GM06990 (cell line): ENCODE results near the gene FNDC10.

Source experiments
- DNase-seq: peaks from one replicate; pipeline ENCODE4 v3.0.0-alpha.2; 2011; ENCODE audit not compliant: insufficient read length; ENCODE audit errors: extremely low read depth
- H3K27me3 ChIP-seq: replicated peaks from 2 replicates; pipeline ENCODE4 v1.6.0; 2011; ENCODE audit warnings: low read length; ENCODE audit not compliant: control insufficient read depth, insufficient read depth
- H3K36me3 ChIP-seq: 2 replicates; pipeline ENCODE4 v1.5.1; 2011; ENCODE audit warnings: low read length; ENCODE audit not compliant: control insufficient read depth, insufficient read depth
- H3K4me3 ChIP-seq: replicated peaks from 2 replicates; pipeline ENCODE4 v1.5.1; 2011; ENCODE audit warnings: low read depth, mild to moderate bottlenecking, control low read depth, low read length
- TF ChIP-seq, protein P1 (sequence below): IDR thresholded peaks from 2 replicates; pipeline ENCODE4 v1.5.1; 2011; ENCODE audit warnings: low read length, control low read depth, mild to moderate bottlenecking, inconsistent platforms; ENCODE audit not compliant: insufficient read depth, poor library complexity, severe bottlenecking

The FNDC10 gene

GRCh38 chr1:1569341-1569740 is 30.6 kb downstream of the FNDC10 start:
- peaks cover 14% of the 10 kb centered on the region for H3K36me3 ChIP-seq
- H3K27me3 ChIP-seq = no peaks in the 10 kb centered on the region
- DNase-seq = no peak
- TF ChIP-seq, protein P1, sequence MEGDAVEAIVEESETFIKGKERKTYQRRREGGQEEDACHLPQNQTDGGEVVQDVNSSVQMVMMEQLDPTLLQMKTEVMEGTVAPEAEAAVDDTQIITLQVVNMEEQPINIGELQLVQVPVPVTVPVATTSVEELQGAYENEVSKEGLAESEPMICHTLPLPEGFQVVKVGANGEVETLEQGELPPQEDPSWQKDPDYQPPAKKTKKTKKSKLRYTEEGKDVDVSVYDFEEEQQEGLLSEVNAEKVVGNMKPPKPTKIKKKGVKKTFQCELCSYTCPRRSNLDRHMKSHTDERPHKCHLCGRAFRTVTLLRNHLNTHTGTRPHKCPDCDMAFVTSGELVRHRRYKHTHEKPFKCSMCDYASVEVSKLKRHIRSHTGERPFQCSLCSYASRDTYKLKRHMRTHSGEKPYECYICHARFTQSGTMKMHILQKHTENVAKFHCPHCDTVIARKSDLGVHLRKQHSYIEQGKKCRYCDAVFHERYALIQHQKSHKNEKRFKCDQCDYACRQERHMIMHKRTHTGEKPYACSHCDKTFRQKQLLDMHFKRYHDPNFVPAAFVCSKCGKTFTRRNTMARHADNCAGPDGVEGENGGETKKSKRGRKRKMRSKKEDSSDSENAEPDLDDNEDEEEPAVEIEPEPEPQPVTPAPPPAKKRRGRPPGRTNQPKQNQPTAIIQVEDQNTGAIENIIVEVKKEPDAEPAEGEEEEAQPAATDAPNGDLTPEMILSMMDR = no peak
- no peak overlapping the region for H3K4me3 ChIP-seq

DNA sequence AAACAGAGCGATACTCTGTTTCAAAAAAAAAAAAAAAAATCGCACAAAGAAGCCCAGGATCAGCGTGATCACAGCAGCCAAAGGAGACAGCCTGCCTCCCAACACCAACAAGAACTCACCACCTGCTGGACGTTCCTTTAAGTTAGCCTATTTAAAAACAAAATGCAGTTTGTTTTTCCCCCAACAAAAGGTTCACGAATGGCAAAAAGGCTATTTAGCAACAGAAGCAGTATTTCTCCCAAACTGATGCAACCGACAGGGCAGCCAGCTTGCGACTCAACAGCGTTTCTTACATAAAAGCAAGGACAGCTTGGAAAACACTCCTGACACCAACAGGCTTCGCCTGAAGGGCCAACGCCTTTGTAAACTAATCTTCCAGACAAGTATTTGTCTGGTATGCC is 32.0 kb downstream of the FNDC10 start:
- Histone ChIP-seq H3K27me3 (no peaks in the 10 kb centered on the region), H3K4me3 (no peak overlapping the region), H3K36me3 (peaks cover 18% of the 10 kb centered on the region)
- no peak for DNase-seq
- TF ChIP-seq, protein P1 = no peak

GRCh38 chr1:1567152-1567875 is 32.6 kb downstream of the FNDC10 start:
- no peak overlapping the region for H3K4me3 ChIP-seq
- TF ChIP-seq, protein P1 = no peak
- no peak for DNase-seq
- peaks cover 21% of the 10 kb centered on the region for H3K36me3 ChIP-seq
- no peaks in the 10 kb centered on the region for H3K27me3 ChIP-seq

- no peak for DNase-seq
- no peaks in the 10 kb centered on the region for H3K27me3 ChIP-seq
- peaks cover 25% of the 10 kb centered on the region for H3K36me3 ChIP-seq
- H3K4me3 ChIP-seq = no peak overlapping the region
- TF ChIP-seq, protein P1 = no peak
Measured at GRCh38 chr1:1565340-1565739, 34.6 kb downstream of the FNDC10 start.

DNA sequence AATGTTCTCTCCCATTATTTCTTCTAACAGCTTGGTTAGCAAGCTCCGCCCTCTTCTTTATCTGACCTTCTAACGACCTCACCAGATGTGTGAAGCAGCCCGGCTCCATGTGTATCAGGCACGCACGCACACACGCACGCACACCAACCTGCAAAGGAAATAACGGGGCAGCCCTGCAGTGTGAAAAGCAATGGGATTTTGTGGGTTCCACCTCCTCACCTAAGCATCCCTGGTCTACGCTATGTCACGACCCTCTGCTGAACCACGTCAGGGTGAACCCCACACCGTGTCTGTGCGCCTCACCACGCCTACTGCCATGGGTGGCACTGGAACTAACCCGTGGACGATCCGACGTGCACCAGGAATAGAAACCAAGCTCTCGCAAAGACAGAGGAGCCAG is 35.7 kb downstream of the FNDC10 start:
- TF ChIP-seq, protein P1 = no peak
- Histone ChIP-seq H3K36me3 (peaks cover 22% of the 10 kb centered on the region), H3K27me3 (no peaks in the 10 kb centered on the region), H3K4me3 (no peak overlapping the region)
- no peak for DNase-seq

DNA sequence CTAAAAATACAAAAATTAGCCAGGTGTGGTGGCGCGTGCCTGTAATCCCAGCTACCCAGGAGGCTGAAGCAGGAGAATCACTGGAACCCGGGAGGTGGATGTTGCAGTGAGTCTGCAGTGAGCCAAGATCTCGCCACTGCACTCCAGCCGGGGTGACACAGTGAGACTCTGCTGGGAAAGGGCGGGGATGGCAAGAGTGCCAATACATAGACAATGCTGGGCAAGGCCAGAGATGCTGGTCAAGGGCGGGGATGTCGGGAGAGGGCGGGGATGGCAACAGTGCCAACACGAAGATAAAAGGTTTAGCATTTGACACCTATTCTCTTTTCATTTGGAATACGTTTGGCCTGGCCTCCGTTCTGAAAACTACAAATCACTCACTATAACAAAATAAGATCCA is 36.2 kb downstream of the FNDC10 start:
- TF ChIP-seq, protein P1 = no peak
- no peaks in the 10 kb centered on the region for H3K27me3 ChIP-seq
- peaks cover 22% of the 10 kb centered on the region for H3K36me3 ChIP-seq
- H3K4me3 ChIP-seq = no peak overlapping the region
- no peak for DNase-seq
